ENCODE results near the gene SNAPC5. TPM values are rescaled to one million over a fixed set of nuclear protein-coding genes. Genes with fewer than 3 reads are reported as not detected.
A peak's percentile ranks its signal among the peaks of the same experiment; 100 is the strongest.
"Not testable (repeated sequence)": the region's sequence is repeated elsewhere in the genome, so short reads cannot be mapped to it uniquely, and the experiment has no call there.

Gene SNAPC5
- total RNA-seq, 1 donor = 14.2 TPM

DNA sequence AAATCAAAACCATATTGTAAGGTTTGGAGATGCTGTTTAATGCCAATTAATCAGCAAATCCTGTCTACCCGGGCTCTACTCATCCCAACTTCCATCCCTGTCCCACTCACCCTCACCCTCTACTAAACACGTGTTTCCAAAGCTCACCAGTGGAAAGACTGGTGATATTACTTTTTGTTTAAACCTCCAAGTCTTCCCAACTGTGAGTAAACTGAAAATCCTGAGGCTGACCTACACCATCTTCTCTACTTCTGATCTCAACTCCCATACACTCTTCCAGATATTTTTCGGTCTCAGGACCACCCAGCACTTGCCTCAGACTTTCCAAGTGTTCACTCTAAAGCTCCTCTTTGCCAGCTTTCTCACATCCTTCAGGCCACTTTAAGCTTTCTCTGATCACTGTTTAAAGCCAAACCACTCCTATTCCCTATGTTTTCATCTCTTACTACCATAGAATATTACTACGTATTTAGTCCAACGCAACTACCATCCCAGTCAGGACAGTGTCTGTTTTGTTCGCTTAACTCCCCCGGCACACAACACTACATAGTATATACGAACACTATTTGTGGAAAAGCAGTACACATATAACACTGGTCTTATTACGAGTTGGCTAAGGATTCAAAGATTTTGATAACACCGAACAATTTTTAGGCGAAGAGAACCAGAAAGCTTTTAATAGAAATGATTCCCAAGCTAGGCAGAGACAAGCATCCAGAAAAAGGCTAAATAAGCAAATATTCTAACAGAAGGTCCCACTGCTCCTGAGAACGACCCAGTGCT lies 6.4 kb upstream of the SNAPC5 start:
- TF ChIP-seq, protein P1, sequence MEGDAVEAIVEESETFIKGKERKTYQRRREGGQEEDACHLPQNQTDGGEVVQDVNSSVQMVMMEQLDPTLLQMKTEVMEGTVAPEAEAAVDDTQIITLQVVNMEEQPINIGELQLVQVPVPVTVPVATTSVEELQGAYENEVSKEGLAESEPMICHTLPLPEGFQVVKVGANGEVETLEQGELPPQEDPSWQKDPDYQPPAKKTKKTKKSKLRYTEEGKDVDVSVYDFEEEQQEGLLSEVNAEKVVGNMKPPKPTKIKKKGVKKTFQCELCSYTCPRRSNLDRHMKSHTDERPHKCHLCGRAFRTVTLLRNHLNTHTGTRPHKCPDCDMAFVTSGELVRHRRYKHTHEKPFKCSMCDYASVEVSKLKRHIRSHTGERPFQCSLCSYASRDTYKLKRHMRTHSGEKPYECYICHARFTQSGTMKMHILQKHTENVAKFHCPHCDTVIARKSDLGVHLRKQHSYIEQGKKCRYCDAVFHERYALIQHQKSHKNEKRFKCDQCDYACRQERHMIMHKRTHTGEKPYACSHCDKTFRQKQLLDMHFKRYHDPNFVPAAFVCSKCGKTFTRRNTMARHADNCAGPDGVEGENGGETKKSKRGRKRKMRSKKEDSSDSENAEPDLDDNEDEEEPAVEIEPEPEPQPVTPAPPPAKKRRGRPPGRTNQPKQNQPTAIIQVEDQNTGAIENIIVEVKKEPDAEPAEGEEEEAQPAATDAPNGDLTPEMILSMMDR (IDR thresholded peaks at IDR 0.05; ENCODE audit: insufficient read depth, low read depth, low read length) = no peak
- peak; percentile 13 for DNase-seq (ENCODE audit: low read depth)
- peak overlapping the region; percentile 100 for H3K4me3 ChIP-seq (ENCODE audit: low read depth, low read length)

DNA sequence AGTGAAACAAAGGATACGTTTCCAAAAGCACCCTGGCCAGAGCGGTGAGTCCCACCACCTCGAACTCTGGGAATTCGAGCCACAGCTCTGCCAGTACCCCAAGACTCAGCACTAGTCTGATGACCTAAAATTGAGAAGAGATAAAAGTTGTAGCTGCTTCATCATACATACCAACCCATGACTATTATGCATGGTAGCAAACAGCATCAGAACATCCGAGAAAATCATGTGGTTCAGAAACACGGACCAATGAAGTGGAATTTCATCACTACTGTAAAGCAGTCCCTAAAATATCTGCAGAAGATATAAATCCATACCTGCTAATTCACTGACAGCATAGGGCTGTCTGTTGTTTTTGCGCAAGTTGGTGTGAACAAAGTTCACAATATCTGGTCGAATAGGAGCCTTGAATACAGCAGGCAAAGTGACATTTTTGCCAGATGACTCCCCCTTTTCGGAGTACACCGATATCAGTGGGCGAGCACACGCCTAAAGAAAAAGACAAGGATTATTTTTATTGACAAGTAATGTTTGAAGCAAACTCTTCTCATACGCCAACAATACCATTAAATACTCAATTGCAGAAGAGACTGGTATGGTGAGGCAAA lies 5.6 kb upstream of the SNAPC5 start:
- peak overlapping the region; percentile 100 for H3K4me3 ChIP-seq (ENCODE audit: low read depth, low read length)
- DNase-seq (ENCODE audit: low read depth) = peak; percentile 34

DNA sequence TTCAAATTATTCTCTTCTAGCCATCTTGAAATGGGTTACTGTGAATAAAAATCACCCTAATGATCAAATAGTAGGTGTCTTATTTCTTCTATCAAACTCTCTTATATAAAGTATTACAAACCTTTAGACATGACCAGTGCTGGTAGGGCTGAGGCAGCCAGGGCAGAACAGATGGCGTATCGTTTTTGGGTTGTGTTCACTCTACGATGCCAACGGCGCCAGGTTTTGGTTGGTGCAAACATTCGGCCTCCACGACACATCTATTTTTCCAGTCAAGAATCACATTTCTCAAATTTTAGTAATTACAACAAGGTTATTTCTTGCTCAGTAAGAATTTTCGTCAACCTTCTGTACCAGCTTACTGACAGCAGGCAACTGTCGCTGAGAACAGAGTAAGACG lies 4.9 kb upstream of the SNAPC5 start:
- TF ChIP-seq, protein P1 (IDR thresholded peaks at IDR 0.05; ENCODE audit: insufficient read depth, low read depth, low read length) = no peak
- no peak for DNase-seq (ENCODE audit: low read depth)
- peak overlapping the region; percentile 100 for H3K4me3 ChIP-seq (ENCODE audit: low read depth, low read length)

DNA sequence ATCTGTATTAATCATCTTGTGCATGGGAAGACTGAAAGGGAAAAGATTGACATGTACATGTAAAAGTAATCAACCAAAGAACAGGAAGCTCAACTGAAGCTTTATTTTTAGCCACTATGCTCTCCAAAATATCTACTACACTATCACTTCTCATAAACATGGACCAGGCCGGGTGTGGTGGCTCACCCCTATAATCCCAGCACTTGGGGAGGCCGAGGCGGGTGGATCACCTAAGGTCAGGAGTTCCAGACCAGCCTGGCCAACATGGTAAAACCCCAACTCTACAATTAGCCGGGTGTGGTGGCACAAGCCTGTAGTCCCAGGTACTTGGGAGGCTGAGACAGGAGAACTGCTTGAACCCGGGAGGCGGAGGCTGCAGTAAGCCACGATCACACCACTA lies 2.8 kb upstream of the SNAPC5 start:
- not testable (repeated sequence) for H3K4me3 ChIP-seq (ENCODE audit: low read depth, low read length); DNase-seq (ENCODE audit: low read depth)

DNA sequence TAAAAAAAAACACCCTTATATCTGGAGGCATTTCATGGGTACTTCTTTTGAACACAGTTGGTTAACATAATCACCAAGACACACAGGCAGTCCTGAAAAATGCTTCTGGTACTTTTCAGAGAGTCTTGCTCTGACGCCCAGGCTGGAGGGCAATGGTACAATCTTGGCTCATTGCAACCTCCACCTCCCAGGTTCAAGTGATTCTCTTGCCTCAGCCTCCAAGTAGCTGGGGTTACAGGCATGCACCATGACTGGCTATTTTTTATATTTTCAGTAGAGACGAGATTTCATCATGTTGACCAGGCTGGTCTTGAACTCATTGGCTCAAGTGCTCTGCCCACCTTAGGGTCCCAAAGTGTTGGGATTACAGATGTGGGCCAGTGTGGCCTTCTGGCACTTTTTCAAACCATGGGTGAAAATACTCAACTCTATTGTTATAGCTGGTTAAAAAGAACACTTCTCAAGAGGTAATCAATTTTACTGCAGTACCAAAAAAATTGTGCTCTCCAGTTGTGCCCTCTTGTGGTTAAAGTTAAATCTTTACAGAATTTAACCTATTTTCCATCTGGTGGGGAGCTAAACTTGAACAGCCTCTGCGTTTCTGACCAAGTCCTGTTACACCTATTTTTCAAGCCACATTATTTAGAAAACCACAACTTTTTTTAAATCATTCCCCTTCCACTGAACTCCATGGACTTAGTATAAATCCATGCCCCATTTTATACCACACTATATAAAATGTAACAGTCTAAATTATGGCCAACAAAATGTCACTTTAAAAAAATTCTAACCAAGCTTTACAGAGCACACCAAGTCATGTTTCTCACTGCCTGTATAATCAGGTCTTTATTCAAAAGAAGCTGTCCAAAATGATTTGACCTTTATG lies 1.2 kb upstream of the SNAPC5 start:
- peak; percentile 55 for DNase-seq (ENCODE audit: low read depth)
- no peak overlapping the region for H3K4me3 ChIP-seq (ENCODE audit: low read depth, low read length)
- TF ChIP-seq, protein P1 (IDR thresholded peaks at IDR 0.05; ENCODE audit: insufficient read depth, low read depth, low read length) = peak; percentile 40

DNA sequence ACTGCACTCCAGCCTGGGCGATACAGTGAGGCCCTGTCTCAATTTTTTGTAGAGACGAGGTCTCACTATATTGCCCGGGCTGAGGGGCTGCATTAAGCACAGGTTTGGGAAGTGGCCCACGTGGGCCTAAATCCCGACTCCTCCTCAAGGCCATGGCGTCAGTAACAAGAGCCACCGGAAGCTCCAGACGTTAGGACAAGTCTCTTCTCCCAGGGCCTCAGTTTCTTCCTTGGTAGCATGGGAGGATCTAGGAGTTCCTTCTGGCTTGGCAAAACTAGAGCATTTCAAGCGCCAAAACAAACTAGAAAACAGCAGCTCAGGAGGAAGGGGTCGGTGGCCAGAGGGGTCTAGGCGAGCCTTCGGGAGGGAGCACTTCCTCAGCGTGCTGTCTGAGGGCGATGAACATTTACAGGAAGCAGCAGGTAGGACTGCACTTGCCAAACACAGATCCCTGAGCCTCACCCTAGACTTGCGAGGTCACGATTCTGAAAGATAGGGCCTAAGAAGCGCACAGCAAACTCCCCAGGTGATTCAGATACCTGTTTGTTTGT lies 536 bp downstream of the SNAPC5 start:
- peak overlapping the region; percentile 78 for H3K4me3 ChIP-seq (ENCODE audit: low read depth, low read length)
- TF ChIP-seq, protein P1 (IDR thresholded peaks at IDR 0.05; ENCODE audit: insufficient read depth, low read depth, low read length) = no peak
- no peak for DNase-seq (ENCODE audit: low read depth)

DNA sequence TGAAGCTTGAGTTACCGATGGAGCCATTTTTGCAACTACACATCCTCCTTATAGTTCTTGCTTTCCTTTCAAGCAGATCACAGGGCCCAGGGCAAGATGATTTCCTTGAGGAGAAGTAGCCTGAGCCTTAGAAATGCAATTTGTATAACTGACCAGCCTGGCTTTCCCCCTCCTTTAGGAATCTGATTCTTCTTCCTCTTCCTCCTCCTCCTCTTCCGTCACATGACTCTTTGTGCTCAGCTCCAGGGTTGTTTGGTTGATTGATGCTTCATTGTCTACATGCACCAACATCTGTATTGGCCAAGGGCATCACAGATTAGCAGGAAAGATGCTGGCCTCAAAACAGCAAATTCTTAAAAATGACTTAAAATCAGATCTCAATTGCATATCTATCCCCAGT lies 3.3 kb downstream of the SNAPC5 start:
- DNase-seq (ENCODE audit: low read depth) = no peak
- no peak overlapping the region for H3K4me3 ChIP-seq (ENCODE audit: low read depth, low read length)
- TF ChIP-seq, protein P1 (IDR thresholded peaks at IDR 0.05; ENCODE audit: insufficient read depth, low read depth, low read length) = no peak
